Right lobe of liver (tissue), 4 donors: Measurements from ENCODE around the gene CCDC24.

ENCODE experiments used
- CTCF ChIP-seq, 4 donors: fragments of 200-600 bp in 3 of 4; fragments of 450-650 bp in 1 of 4; IDR thresholded peaks; one replicate each; pipeline versions ENCODE4 v1.5.1 to v1.8.0; 2016 to 2022; ENCODE audit warnings: antibody characterized with exemption in 4 of 4, mild to moderate bottlenecking in 2 of 4
- POLR2A ChIP-seq: fragments of 450-650 bp; IDR thresholded peaks from one replicate; pipeline ENCODE4 v1.6.1; 2017; ENCODE audit warnings: antibody characterized with exemption, mild to moderate bottlenecking
- donor health status: DM: no; HTN: no; CAD: no.
- donor health status: DM: no; HTN: no; CAD: no.
- donor health status: DM: no; HTN: yes; CAD: no.

GRCh38 chr1:43954036-43954435, 37.4 kb upstream of the CCDC24 start:
- TF ChIP-seq POLR2A (no peak), CTCF (IDR thresholded peaks at IDR 0.05) (no peak)
